Activated CD4-positive, alpha-beta T cell treated with anti-CD3 and anti-CD28 coated beads, Interleukin-10, Interleukin-2, amounts not matched to agents 100 ng/mL and 50 ng/mL, durations not matched to agents 16 hours and 8 hours (primary cell): ENCODE data around the gene ATG4C.

ENCODE experiments used
- DNase-seq: peaks from one replicate; pipeline ENCODE4 v3.0.0-alpha.2; 2020

ATG4C gene

GRCh38 chr1:62841587-62842169 is 57.7 kb downstream of the ATG4C start:
- peak; percentile 59 for DNase-seq

GRCh38 chr1:62844030-62844429 is 60.1 kb downstream of the ATG4C start:
- no peak for DNase-seq

GRCh38 chr1:62849031-62849430 is 65.1 kb downstream of the ATG4C start:
- no peak for DNase-seq

- no peak for DNase-seq
Observed at GRCh38 chr1:62852253-62852652, 68.3 kb downstream of the ATG4C start.

- no peak for DNase-seq
Observed at GRCh38 chr1:62856960-62857359, 73.0 kb downstream of the ATG4C start.

- DNase-seq, result no peak
Observed at GRCh38 chr1:62869217-62869754, 85.4 kb downstream of the ATG4C start.

- no peak for DNase-seq
Observed at GRCh38 chr1:62870148-62870547, 86.2 kb downstream of the ATG4C start.

- DNase-seq, result no peak
Observed at GRCh38 chr1:62875676-62876075, 91.7 kb downstream of the ATG4C start.

GRCh38 chr1:62876535-62876934 is 92.6 kb downstream of the ATG4C start:
- DNase-seq, result no peak

GRCh38 chr1:62877579-62877978 is 93.6 kb downstream of the ATG4C start:
- no peak for DNase-seq

GRCh38 chr1:62879962-62880361 is 96.0 kb downstream of the ATG4C start:
- no peak for DNase-seq

GRCh38 chr1:62882201-62883104 is 98.5 kb downstream of the ATG4C start:
- no peak for DNase-seq

- DNase-seq, result no peak
Observed at GRCh38 chr1:62884156-62884740, 100.3 kb downstream of the ATG4C start.

GRCh38 chr1:62887799-62888507 is 104.0 kb downstream of the ATG4C start:
- no peak for DNase-seq

- DNase-seq, result no peak
Observed at GRCh38 chr1:62891956-62892562, 108.1 kb downstream of the ATG4C start.

- no peak for DNase-seq
Observed at GRCh38 chr1:62897788-62898187, 113.9 kb downstream of the ATG4C start.

- DNase-seq, result no peak
Observed at GRCh38 chr1:62900566-62900965, 116.6 kb downstream of the ATG4C start.

GRCh38 chr1:62901650-62902049 is 117.7 kb downstream of the ATG4C start:
- no peak for DNase-seq

- no peak for DNase-seq
Observed at GRCh38 chr1:62903522-62903921, 119.6 kb downstream of the ATG4C start.

- no peak for DNase-seq
Observed at GRCh38 chr1:62903982-62904855, 120.3 kb downstream of the ATG4C start.

GRCh38 chr1:62904856-62905225 is 120.9 kb downstream of the ATG4C start:
- DNase-seq, result no peak

- DNase-seq, result no peak
Observed at GRCh38 chr1:62905309-62905708, 121.4 kb downstream of the ATG4C start.
